ENCODE data around the gene PIWIL4. TPM values are rescaled to one million over a fixed set of nuclear protein-coding genes. Genes with fewer than 3 reads are reported as not detected.
"Not testable (repeated sequence)": the region's sequence is repeated elsewhere in the genome, so short reads cannot be mapped to it uniquely, and the experiment has no call there.

PIWIL4 gene
- total RNA-seq, 2 experiments from 2014 or later: 0.29 to 0.90 TPM

DNA sequence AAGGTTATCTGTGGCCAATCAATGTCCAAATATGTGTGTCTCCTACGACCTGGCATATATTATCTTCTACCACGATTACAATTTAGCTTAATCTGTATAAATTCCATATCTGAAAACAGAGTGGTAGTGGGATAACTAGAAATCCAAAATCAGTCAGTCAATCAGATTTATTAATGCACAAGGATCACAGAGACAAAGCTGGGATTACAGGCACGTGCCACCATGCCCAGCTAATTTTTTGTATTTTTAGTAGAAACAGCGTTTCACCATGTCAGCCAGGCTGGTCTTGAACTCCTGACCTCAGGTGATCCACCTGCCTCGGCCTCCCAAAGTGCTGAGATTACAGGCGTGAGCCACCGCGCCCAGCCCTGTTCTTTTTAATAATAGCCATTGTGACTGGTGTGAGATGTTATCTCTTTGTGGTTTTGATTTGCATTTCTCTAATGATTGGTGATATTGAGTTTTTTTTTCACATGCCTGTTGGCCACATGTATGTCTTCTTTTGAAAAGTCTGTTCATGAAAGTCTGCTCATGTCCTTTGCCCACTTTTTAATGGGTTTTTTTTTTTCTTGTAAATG lies 11.3 kb upstream of the PIWIL4 start:
- DNase-seq; H3K4me1 Mint-ChIP-seq (ENCODE audit: low read depth); H3K9me3 Mint-ChIP-seq; H3K4me3 Mint-ChIP-seq; POLR2A ChIA-PET; H3K27ac Mint-ChIP-seq; intact Hi-C loops (cut with micrococcal nuclease); H3K36me3 Mint-ChIP-seq; H3K27me3 Mint-ChIP-seq: not testable (repeated sequence)
- CTCF ChIA-PET: interaction anchor here (1.5 to 1.6 kb wide), 2 partner anchors 36 to 47 kb away, joined by 3 to 4 read pairs; no protein-coding TSS in a partner anchor

DNA sequence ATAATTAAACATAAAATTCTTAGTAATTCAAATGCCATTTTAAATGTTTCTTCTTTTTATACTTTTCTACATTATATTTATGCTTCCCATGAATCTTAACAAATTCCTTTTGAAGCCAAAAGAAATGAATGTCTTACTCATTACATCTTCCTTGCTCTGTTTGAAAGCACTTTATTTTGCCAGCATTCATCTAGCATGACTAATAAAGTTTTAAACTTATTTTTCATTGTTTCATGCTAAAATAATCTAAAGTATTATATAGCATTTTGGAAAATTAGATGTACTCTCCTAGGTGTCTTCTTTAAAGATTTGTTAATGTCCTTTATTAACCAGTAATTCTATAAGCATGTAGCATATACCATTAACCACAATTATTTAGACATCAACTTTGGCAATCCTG lies 9.7 kb upstream of the PIWIL4 start:
- Mint-ChIP-seq H3K4me3 (no peak overlapping the region), H3K9me3 (no peaks in the 10 kb centered on the region), H3K27ac (no peak overlapping the region), H3K36me3 (no peaks in the 10 kb centered on the region), H3K4me1 (ENCODE audit: low read depth) (no peaks in the 10 kb centered on the region), H3K27me3 (no peaks in the 10 kb centered on the region)
- CTCF ChIA-PET: no interaction called here
- POLR2A ChIA-PET: no interaction called here
- intact Hi-C loops (cut with micrococcal nuclease): no loop called here
- no peak for DNase-seq

DNA sequence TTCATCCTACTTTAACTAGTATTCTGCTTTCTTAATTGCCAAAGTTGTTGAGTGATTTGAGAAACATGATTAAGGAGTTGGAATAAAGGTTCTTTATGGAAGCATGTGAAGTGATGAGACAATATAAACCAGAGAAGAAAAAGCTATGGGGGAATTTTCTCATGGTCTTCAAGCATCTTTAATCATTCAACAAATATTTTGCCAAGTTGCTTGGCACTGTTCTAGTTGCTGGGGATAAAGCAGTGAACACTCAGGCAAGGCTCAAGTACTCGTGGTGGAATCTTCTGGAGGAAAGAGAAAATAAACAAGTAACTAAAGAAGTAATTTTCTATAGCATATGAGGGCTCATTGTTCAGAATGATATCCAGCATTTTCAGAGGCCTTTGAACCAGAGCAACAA lies 9.2 kb upstream of the PIWIL4 start:
- no peaks in the 10 kb centered on the region for H3K9me3 Mint-ChIP-seq
- ChIA-PET POLR2A (no interaction called here), CTCF (no interaction called here)
- no peaks in the 10 kb centered on the region for H3K36me3 Mint-ChIP-seq
- H3K4me3 Mint-ChIP-seq: no peak overlapping the region
- H3K27ac Mint-ChIP-seq: no peak overlapping the region
- no peaks in the 10 kb centered on the region for H3K27me3 Mint-ChIP-seq
- no peak for DNase-seq
- intact Hi-C loops (cut with micrococcal nuclease): no loop called here
- no peaks in the 10 kb centered on the region for H3K4me1 Mint-ChIP-seq (ENCODE audit: low read depth)

DNA sequence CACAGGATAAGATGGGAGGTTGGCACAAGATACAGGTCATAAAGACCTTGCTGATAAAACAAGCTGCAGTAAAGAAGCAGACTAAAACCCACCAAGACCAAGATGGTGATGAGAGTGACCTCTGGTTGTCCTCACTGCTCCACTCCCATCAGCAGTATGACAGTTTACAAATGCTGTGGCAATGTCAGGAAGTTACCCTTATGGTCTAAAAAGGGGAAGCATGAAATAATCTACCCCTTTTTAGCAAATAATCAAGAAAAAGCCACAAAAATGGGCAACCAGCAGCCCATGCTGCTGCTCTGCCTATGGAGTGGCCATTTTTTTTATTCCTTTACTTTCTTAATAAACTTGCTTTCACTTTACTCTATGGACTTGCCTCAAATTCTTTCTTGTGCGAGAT lies 8.7 kb upstream of the PIWIL4 start:
- DNase-seq: no peak
- H3K4me3 Mint-ChIP-seq: no peak overlapping the region
- H3K4me1 Mint-ChIP-seq (ENCODE audit: low read depth): no peaks in the 10 kb centered on the region
- no peaks in the 10 kb centered on the region for H3K9me3 Mint-ChIP-seq
- H3K27ac Mint-ChIP-seq: no peak overlapping the region
- ChIA-PET POLR2A (no interaction called here), CTCF (interaction anchor here (0.9 kb wide), 1 partner anchor 54 kb away, joined by 3 read pairs; no protein-coding TSS in a partner anchor)
- intact Hi-C loops (cut with micrococcal nuclease): no loop called here
- no peaks in the 10 kb centered on the region for H3K27me3 Mint-ChIP-seq
- H3K36me3 Mint-ChIP-seq: no peaks in the 10 kb centered on the region

DNA sequence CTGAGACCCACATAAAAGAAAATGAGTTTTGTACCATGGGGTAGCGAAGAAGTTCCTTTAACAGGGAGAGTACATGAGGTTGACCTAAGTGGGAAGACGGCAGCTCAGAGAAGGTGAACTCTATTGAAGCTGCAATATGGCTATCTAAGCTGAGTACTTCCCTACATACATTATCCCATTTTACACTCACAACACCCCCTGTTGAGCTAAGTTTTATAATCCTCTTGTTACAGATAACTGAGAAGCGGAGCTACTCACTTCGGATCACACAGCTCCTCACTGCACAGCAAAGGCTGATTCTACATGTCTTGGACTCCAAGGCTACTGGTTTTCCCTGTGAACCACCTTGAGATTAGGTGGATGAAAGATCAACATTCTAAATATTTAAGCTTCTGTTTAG lies 8.2 kb upstream of the PIWIL4 start:
- ChIA-PET POLR2A (no interaction called here), CTCF (interaction anchor here (0.9 kb wide), 1 partner anchor 54 kb away, joined by 3 read pairs; no protein-coding TSS in a partner anchor)
- DNase-seq: no peak
- intact Hi-C loops (cut with micrococcal nuclease): no loop called here
- no peak overlapping the region for H3K27ac Mint-ChIP-seq
- H3K27me3 Mint-ChIP-seq: no peaks in the 10 kb centered on the region
- no peaks in the 10 kb centered on the region for H3K9me3 Mint-ChIP-seq
- no peak overlapping the region for H3K4me3 Mint-ChIP-seq
- H3K4me1 Mint-ChIP-seq (ENCODE audit: low read depth): no peaks in the 10 kb centered on the region
- H3K36me3 Mint-ChIP-seq: no peaks in the 10 kb centered on the region

DNA sequence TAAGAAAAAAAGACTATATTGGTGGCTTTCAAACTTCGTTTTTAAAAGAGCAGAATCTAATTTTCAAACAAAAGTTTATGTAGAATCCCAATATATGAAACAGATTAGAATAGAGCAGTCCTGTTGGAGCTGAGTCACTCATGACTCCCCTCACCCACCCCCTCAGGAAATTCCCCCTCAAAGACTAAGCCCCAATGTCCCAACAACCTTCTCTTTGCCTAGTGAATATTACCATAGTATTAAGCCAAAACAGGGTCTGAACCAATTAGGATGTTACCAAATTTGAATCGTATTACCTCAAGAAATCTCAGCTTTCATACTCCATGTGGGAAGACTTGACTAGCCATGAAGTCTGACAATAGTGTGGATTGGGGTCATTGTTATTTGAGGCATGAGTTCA lies 7.8 kb upstream of the PIWIL4 start:
- ChIA-PET CTCF (interaction anchor here (0.9 kb wide), 1 partner anchor 54 kb away, joined by 3 read pairs; no protein-coding TSS in a partner anchor), POLR2A (no interaction called here)
- no peak for DNase-seq
- Mint-ChIP-seq H3K27me3 (no peaks in the 10 kb centered on the region), H3K9me3 (no peaks in the 10 kb centered on the region), H3K4me1 (ENCODE audit: low read depth) (no peaks in the 10 kb centered on the region), H3K27ac (no peak overlapping the region), H3K36me3 (no peaks in the 10 kb centered on the region), H3K4me3 (no peak overlapping the region)
- intact Hi-C loops (cut with micrococcal nuclease): no loop called here

DNA sequence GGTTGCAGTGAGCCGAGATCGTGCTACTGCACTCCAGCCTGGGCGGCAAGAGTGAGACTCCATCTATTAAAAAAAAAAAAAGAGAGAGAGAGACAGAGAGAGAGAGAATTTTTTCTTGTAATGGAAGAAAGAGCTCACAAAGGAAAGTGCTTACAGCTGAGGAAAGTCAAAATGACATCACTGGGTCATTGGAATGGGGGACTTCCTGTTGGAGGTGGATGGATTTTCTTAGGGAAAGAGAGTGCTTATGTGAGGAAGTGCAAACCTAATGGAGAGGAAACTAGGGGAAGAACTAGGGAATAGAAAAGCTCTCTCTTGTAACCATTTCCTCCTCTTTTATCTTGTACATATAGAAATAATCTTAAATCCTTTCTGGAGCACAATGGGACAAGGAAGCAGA lies 6.3 kb upstream of the PIWIL4 start:
- CTCF ChIA-PET: interaction anchor here (0.6 kb wide), 1 partner anchor 694 kb away, joined by 3 read pairs; no protein-coding TSS in a partner anchor
- H3K4me3 Mint-ChIP-seq: no peak overlapping the region

DNA sequence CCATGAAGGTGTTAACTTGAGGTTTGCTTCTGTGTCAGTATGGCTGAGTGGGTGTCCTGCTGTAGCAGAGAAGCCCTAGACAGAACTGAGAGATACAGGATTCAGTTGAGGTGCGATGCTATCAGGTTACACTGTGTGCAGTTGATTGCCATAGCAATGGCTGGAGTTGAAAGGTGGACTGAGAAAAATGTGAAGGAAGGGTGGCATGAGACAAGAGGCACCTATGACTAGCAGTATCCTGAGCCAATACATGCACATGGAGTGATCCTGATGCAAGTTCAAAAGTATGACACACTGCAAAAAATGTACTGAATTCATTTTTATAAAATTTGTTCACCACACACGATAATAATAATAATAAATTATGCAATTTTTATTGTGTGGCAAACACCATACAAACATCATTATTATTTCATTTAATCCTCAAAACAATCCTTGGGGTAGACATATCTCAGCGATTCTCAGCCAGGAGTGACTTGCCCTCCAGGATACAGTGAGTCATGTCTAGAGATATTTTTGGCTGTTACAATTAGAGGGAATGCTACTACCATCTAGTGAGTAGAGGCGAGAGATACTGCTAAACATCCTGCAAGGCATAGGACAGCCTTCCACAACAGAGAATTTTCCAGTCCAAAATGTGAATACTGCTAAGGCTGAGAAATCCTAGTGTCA lies 3.9 kb upstream of the PIWIL4 start:
- intact Hi-C loops (cut with micrococcal nuclease): no loop called here
- Mint-ChIP-seq H3K36me3 (no peaks in the 10 kb centered on the region), H3K4me3 (no peak overlapping the region), H3K27ac (no peak overlapping the region), H3K4me1 (ENCODE audit: low read depth) (no peaks in the 10 kb centered on the region), H3K9me3 (no peaks in the 10 kb centered on the region), H3K27me3 (no peaks in the 10 kb centered on the region)
- CTCF ChIA-PET: no interaction called here
- POLR2A ChIA-PET: no interaction called here
- no peak for DNase-seq

More for the DNA sequence above, 6.3 kb upstream of the PIWIL4 start:
- Mint-ChIP-seq H3K27me3 (no peaks in the 10 kb centered on the region), H3K27ac (no peak overlapping the region), H3K36me3 (no peaks in the 10 kb centered on the region), H3K9me3 (no peaks in the 10 kb centered on the region), H3K4me1 (ENCODE audit: low read depth) (no peaks in the 10 kb centered on the region)
- no peak for DNase-seq
- POLR2A ChIA-PET: interaction anchor here (0.6 kb wide), 1 partner anchor 415 kb away, joined by 3 read pairs; no protein-coding TSS in a partner anchor
- intact Hi-C loops (cut with micrococcal nuclease): no loop called here

DNA sequence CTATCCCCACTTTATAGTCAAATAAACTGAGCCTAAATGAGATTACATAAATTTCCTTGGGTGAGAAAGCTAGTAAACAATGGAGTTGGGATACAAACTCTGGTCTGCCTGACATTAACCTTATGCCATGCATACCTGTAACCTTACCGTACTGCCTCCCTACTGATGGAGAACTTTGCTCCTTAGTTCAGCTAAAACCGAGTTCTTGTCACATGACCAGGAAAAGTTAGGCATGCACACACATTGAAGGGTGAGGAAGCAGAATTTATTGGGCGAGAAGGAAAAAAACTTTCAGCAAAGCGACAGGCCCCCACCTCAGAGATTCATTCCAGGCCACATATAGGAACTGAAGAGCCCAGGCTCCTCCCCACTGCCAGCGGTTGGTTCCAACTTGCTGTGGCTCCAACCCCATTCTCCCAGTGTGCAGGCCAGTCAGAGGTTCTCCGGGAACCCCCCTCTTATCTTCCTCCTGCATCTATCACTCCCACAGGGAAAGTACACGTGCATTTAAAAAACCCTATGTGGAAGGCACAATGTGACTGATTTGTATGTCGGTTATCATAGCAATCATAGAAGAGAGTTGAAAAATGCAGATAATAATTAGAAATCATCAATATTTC lies 3.2 kb upstream of the PIWIL4 start:
- H3K4me3 Mint-ChIP-seq: no peak overlapping the region
- DNase-seq: no peak
- H3K36me3 Mint-ChIP-seq: no peaks in the 10 kb centered on the region
- no peaks in the 10 kb centered on the region for H3K27me3 Mint-ChIP-seq
- H3K27ac Mint-ChIP-seq: no peak overlapping the region
- POLR2A ChIA-PET: no interaction called here
- intact Hi-C loops (cut with micrococcal nuclease): no loop called here
- H3K9me3 Mint-ChIP-seq: no peaks in the 10 kb centered on the region
- H3K4me1 Mint-ChIP-seq (ENCODE audit: low read depth): no peaks in the 10 kb centered on the region
- CTCF ChIA-PET: no interaction called here

DNA sequence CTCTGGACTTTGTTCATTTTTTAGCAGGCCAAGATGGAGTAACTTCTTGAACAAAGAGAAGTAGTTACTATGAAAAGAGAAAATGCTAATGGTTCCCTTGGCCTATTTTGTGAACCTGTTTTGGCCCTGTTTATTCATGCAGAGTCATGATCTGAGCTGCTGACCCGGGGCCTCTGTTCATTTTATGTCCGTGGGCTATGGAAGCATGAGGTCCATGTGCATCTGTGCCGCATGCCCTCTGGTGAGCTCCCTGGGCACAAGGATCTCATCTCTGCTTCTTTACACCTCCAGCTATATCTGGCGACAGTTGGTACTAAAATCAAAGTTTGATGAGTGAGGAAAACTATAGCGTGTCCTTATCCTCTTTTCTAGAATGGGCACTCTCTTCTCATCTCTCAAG lies 1.0 kb downstream of the PIWIL4 start:
- no peaks in the 10 kb centered on the region for H3K36me3 Mint-ChIP-seq
- ChIA-PET CTCF (interaction anchor here (0.9 kb wide), 1 partner anchor 63 kb away, joined by 3 read pairs; no protein-coding TSS in a partner anchor), POLR2A (no interaction called here)
- no peaks in the 10 kb centered on the region for H3K4me1 Mint-ChIP-seq (ENCODE audit: low read depth)
- intact Hi-C loops (cut with micrococcal nuclease): no loop called here
- no peaks in the 10 kb centered on the region for H3K9me3 Mint-ChIP-seq
- H3K4me3 Mint-ChIP-seq: no peak overlapping the region
- DNase-seq: no peak
- no peak overlapping the region for H3K27ac Mint-ChIP-seq
- H3K27me3 Mint-ChIP-seq: no peaks in the 10 kb centered on the region

DNA sequence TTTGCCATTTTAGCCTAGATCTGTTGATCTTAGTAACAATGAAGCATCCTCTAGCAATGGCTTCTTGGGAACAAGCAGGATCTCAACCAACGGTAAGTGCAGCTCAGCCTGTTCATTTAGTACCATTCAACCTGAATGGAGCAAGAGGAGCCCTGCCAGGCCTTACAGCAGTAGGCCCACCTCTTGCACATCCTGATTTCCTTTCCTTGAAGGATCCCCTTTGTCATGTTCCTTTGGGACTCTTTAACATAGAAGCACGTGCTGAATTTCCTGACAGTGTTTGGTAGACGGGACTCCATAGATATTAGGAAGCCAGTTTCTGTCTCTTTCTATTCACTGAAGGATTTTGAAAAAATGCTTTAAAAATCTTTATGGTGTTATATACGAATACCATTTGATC lies 1.5 kb downstream of the PIWIL4 start:
- no peak overlapping the region for H3K27ac Mint-ChIP-seq
- no peaks in the 10 kb centered on the region for H3K4me1 Mint-ChIP-seq (ENCODE audit: low read depth)
- ChIA-PET POLR2A (no interaction called here), CTCF (interaction anchor here (0.9 kb wide), 1 partner anchor 64 kb away, joined by 3 read pairs; no protein-coding TSS in a partner anchor)
- no peaks in the 10 kb centered on the region for H3K36me3 Mint-ChIP-seq
- H3K27me3 Mint-ChIP-seq: no peaks in the 10 kb centered on the region
- H3K9me3 Mint-ChIP-seq: no peaks in the 10 kb centered on the region
- intact Hi-C loops (cut with micrococcal nuclease): no loop called here
- H3K4me3 Mint-ChIP-seq: no peak overlapping the region
- no peak for DNase-seq

DNA sequence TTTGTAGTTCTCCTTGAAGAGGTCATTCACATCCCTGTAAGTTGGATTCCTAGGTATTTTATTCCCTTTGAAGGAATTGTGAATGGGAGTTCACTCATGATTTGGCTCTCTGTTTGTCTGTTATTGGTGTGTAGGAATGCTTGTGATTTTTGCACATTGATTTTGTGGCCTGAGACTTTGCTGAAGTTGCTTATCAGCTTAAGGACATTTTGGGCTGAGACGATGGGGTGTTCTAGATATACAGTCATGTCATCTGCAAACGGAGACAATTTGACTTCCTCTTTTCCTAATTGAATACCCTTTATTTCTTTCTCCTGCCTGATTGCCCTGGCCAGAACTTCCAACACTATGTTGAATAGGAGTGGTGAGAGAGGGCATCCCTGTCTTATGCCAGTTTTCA lies 5.8 kb downstream of the PIWIL4 start:
- CTCF ChIA-PET; POLR2A ChIA-PET; H3K27ac Mint-ChIP-seq; DNase-seq; intact Hi-C loops (cut with micrococcal nuclease); H3K4me3 Mint-ChIP-seq; H3K9me3 Mint-ChIP-seq; H3K4me1 Mint-ChIP-seq (ENCODE audit: low read depth); H3K36me3 Mint-ChIP-seq; H3K27me3 Mint-ChIP-seq: not testable (repeated sequence)
